BLaER1 treated with 17β-estradiol and CSF1 and Interleukin-3, amounts not matched to agents 10 nM and 100 nM (cell line): Measurements from ENCODE around the gene FFAR4.

Experiments
- H3K27ac ChIP-seq, 11 experiments: shearing (Covaris generic); formaldehyde crosslinking; 2 replicates each; pipeline ENCODE4 v1.8.1; 2022
- H3K27me3 ChIP-seq, 11 experiments: shearing (Covaris generic); formaldehyde crosslinking; 2 replicates each; pipeline ENCODE4 v1.8.1; 2022
- H3K36me3 ChIP-seq, 11 experiments: shearing (Covaris generic); formaldehyde crosslinking; 2 replicates each; pipeline ENCODE4 v1.8.1; 2022
- H3K4me1 ChIP-seq, 10 experiments: shearing (Covaris generic); formaldehyde crosslinking; 2 replicates each; pipeline ENCODE4 v1.8.1; 2022
- H3K4me2 ChIP-seq, 11 experiments: shearing (Covaris generic); formaldehyde crosslinking; 2 replicates each; pipeline ENCODE4 v1.8.1; 2022
- H3K4me3 ChIP-seq, 10 experiments: shearing (Covaris generic); formaldehyde crosslinking; 2 replicates each; pipeline ENCODE4 v1.8.1; 2022
- H3K9ac ChIP-seq, 11 experiments: shearing (Covaris generic); formaldehyde crosslinking; 2 replicates each; pipeline ENCODE4 v1.8.1; 2022
- H3K9me3 ChIP-seq, 11 experiments: shearing (Covaris generic); formaldehyde crosslinking; replicated peaks in 1 of 11; 2 replicates each; pipeline ENCODE4 v1.8.1; 2022
- H4K20me1 ChIP-seq, 11 experiments: shearing (Covaris generic); formaldehyde crosslinking; 2 replicates each; pipeline ENCODE4 v1.8.1; 2022
- Cebpa-rat ChIP-seq, 11 experiments: shearing (Covaris generic); IDR thresholded peaks; 2 replicates each; pipeline ENCODE4 v1.8.1; 2022

FFAR4 gene

GRCh38 chr10:93579985-93580711 lies 13.7 kb downstream of the FFAR4 start:
- H3K4me3 ChIP-seq = no peak overlapping the region
- no peaks in the 10 kb centered on the region for H3K36me3 ChIP-seq
- H3K4me2 ChIP-seq = no peak overlapping the region
- no peaks in the 10 kb centered on the region for H4K20me1 ChIP-seq
- H3K9me3 ChIP-seq = peaks cover 0 to 17% (median 12%) of the 10 kb centered on the region in 11 experiments; a peak in 15 of 22 replicates
- no peak for TF ChIP-seq Cebpa-rat (IDR thresholded peaks at IDR 0.05)
- H3K9ac ChIP-seq = no peak overlapping the region
- H3K4me1 ChIP-seq = no peaks in the 10 kb centered on the region
- no peaks in the 10 kb centered on the region for H3K27me3 ChIP-seq
- H3K27ac ChIP-seq = no peak overlapping the region

DNA sequence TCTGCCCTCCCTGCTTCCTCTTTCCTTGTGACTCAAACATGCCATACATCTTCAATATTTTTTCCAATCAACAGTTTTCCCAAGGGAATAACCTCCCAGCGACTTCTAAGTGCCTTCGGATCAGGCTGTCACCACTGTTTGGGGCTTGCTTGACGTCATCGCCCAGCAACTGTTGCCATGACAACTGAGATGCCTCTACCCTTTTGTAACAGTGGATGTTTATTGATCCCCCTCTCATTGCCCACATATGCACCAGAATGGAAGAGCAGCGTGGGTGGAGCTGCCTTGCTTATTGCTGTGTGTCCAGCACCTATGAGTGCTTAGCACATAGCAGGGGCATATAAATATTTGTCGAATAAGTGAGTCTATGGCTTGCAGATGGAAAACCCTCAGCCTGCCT lies 14.4 kb downstream of the FFAR4 start:
- H3K9me3 ChIP-seq = peaks cover 0 to 17% (median 12%) of the 10 kb centered on the region in 11 experiments; a peak in 15 of 22 replicates
- no peak for TF ChIP-seq Cebpa-rat (IDR thresholded peaks at IDR 0.05)

GRCh38 chr10:93584445-93584844 lies 18.0 kb downstream of the FFAR4 start:
- Histone ChIP-seq H3K9me3 (peaks cover 0 to 13% (median 11%) of the 10 kb centered on the region in 11 experiments; a peak in 15 of 22 replicates), H3K4me3 (no peak overlapping the region), H3K27ac (no peak overlapping the region), H4K20me1 (no peaks in the 10 kb centered on the region), H3K9ac (no peak overlapping the region), H3K4me2 (no peak overlapping the region), H3K36me3 (no peaks in the 10 kb centered on the region), H3K27me3 (no peaks in the 10 kb centered on the region), H3K4me1 (no peaks in the 10 kb centered on the region)
- no peak for TF ChIP-seq Cebpa-rat (IDR thresholded peaks at IDR 0.05)

More for the DNA sequence above, 14.4 kb downstream of the FFAR4 start:
- Histone ChIP-seq H3K4me1 (no peaks in the 10 kb centered on the region), H3K27ac (no peak overlapping the region), H3K4me3 (no peak overlapping the region), H4K20me1 (no peaks in the 10 kb centered on the region), H3K9ac (no peak overlapping the region), H3K36me3 (no peaks in the 10 kb centered on the region), H3K27me3 (no peaks in the 10 kb centered on the region), H3K4me2 (no peak overlapping the region)

DNA sequence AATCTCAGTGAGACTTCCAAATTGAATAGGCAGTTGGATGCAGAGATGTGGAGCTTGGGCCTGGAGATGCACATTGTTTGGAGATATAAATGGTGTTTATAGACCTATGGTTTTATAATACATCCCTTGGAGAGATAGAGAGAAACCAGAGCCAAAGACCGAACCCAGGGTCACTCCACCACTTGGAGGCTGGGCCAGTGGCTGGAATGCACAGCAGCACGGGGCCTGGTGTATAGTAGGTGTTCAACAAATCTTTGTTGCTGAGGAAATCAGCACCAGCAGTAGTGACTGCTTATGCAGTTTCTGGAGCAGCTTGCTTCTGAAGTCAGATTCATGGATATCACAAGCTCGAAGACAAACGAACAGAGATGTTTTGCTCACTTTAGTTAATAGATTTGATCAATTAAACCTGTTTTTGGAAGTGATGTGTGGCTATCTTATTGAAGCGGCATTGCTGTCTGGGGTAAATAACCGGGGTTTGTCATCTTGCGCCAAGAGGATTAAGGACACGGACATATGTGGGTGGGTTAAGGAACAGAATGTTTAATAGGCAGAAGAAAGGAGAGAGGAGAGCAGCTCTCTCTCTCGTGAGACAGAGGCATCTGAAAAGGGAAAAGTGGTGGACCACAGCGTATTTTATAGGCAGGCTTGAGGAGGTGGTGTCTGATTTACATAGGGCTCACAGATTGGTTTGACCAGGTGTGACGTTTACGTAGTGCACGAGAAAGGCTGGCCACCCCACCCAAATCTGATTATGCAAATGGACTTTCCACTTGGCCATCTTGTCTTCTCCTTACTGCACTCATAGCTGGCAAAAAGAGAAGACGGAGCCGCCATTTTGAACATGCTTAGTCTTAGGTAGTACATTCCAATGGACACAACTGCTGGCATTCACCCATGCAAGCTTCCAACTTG lies 23.4 kb downstream of the FFAR4 start:
- Histone ChIP-seq H3K27me3 (no peaks in the 10 kb centered on the region), H3K4me3 (no peak overlapping the region), H4K20me1 (no peaks in the 10 kb centered on the region), H3K4me2 (no peak overlapping the region), H3K9ac (no peak overlapping the region), H3K36me3 (no peaks in the 10 kb centered on the region), H3K27ac (no peak overlapping the region), H3K9me3 (no peaks in the 10 kb centered on the region), H3K4me1 (peaks cover 0 to 5% (median 0%) of the 10 kb centered on the region in 10 experiments; a peak in 2 of 20 replicates)
- no peak for TF ChIP-seq Cebpa-rat (IDR thresholded peaks at IDR 0.05)

DNA sequence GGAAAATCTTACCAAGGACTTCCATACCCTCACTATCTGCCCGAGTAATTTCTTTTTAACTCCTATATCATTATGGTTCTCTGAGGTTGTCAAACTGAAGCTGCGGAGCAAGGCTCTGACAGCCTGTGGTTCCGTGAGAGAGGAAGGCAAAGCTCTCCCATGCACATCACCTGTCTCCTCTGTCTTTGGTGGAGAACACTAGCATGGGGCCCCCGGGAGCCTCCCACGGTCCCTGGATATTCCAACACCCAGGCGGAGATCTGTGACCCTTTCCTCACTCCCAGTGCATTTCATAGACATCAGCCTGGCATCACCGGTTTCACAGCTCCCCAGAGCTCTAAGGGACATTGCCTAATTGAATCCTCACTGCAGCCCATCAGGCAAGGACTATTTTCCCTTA lies 24.2 kb downstream of the FFAR4 start:
- TF ChIP-seq Cebpa-rat (IDR thresholded peaks at IDR 0.05) = no peak
- no peak overlapping the region for H3K4me3 ChIP-seq
- no peaks in the 10 kb centered on the region for H3K9me3 ChIP-seq
- no peaks in the 10 kb centered on the region for H4K20me1 ChIP-seq
- no peaks in the 10 kb centered on the region for H3K36me3 ChIP-seq
- H3K4me1 ChIP-seq = peaks cover 0 to 5% (median 0%) of the 10 kb centered on the region in 10 experiments; a peak in 2 of 20 replicates
- no peaks in the 10 kb centered on the region for H3K27me3 ChIP-seq
- no peak overlapping the region for H3K9ac ChIP-seq
- H3K4me2 ChIP-seq = no peak overlapping the region
- no peak overlapping the region for H3K27ac ChIP-seq

- TF ChIP-seq Cebpa-rat (IDR thresholded peaks at IDR 0.05) = no peak
- no peaks in the 10 kb centered on the region for H4K20me1 ChIP-seq
- H3K36me3 ChIP-seq = no peaks in the 10 kb centered on the region
- no peaks in the 10 kb centered on the region for H3K27me3 ChIP-seq
- peaks cover 0 to 5% (median 0%) of the 10 kb centered on the region in 10 experiments; a peak in 2 of 20 replicates for H3K4me1 ChIP-seq
- H3K27ac ChIP-seq = no peak overlapping the region
- H3K4me3 ChIP-seq = no peak overlapping the region
- no peaks in the 10 kb centered on the region for H3K9me3 ChIP-seq
- H3K4me2 ChIP-seq = no peak overlapping the region
- H3K9ac ChIP-seq = no peak overlapping the region
These were observed 24.8 kb downstream of the FFAR4 start for GRCh38 chr10:93591065-93591808.

DNA sequence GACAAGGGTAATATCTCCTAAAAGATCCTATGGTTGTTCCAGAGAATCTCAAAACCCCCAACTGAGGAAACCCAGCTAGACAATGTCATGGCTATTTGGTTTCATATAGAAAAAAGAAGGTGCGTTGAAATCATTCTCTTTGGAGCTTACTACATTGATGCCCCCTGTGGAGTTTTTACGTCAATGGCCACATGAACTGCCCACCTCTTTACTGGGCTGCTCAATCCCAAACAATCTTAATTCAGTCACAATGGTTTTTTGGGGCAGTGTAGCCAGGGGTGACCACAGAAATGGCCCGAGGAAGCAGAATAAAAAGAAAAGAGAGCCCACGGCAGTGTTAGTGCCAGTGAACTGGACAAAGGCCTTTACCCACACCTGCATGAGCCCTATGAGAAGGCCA lies 26.8 kb downstream of the FFAR4 start:
- H3K36me3 ChIP-seq = no peaks in the 10 kb centered on the region
- H3K27me3 ChIP-seq = no peaks in the 10 kb centered on the region
- H3K9ac ChIP-seq = no peak overlapping the region
- peaks cover 0 to 5% (median 0%) of the 10 kb centered on the region in 10 experiments; a peak in 2 of 20 replicates for H3K4me1 ChIP-seq
- no peak for TF ChIP-seq Cebpa-rat (IDR thresholded peaks at IDR 0.05)
- H3K4me3 ChIP-seq = no peak overlapping the region
- no peaks in the 10 kb centered on the region for H3K9me3 ChIP-seq
- H3K27ac ChIP-seq = no peak overlapping the region
- H4K20me1 ChIP-seq = no peaks in the 10 kb centered on the region
- H3K4me2 ChIP-seq = no peak overlapping the region

- TF ChIP-seq Cebpa-rat (IDR thresholded peaks at IDR 0.05) = no peak
- H3K9me3 ChIP-seq = no peaks in the 10 kb centered on the region
- no peaks in the 10 kb centered on the region for H3K36me3 ChIP-seq
- no peaks in the 10 kb centered on the region for H3K27me3 ChIP-seq
- H3K4me3 ChIP-seq = no peak overlapping the region
- no peak overlapping the region for H3K4me2 ChIP-seq
- H3K9ac ChIP-seq = no peak overlapping the region
- no peaks in the 10 kb centered on the region for H4K20me1 ChIP-seq
- no peak overlapping the region for H3K27ac ChIP-seq
- H3K4me1 ChIP-seq = peaks cover 0 to 5% (median 0%) of the 10 kb centered on the region in 10 experiments; a peak in 2 of 20 replicates
These were observed 27.3 kb downstream of the FFAR4 start for GRCh38 chr10:93593749-93594148.

DNA sequence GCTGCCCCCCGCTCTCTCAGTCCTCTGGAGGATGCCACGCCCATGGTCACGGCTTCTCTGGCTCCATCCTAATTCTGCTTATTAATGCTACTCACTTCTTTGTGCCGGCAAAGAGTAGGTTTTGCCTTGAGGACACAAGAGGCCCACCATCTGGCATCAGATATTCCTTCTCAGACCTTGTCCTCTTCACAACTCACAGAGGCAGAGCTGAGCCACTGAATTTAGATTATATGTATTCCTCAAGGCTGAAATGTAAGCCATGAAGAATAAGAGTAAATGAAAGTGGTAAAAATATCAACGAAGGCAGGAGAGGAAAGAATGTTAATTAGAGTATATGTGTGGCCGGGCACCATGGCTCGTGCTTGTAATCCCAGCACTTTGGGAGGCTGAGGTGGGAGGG lies 28.1 kb downstream of the FFAR4 start:
- H3K4me1 ChIP-seq = peaks cover 0 to 5% (median 0%) of the 10 kb centered on the region in 10 experiments; a peak in 2 of 20 replicates
- H3K36me3 ChIP-seq = no peaks in the 10 kb centered on the region

More for the DNA sequence above, 28.1 kb downstream of the FFAR4 start:
- H3K27ac ChIP-seq = no peak overlapping the region
- no peak overlapping the region for H3K9ac ChIP-seq
- no peak overlapping the region for H3K4me2 ChIP-seq
- peaks cover 0 to under 1% (median 0%) of the 10 kb centered on the region in 11 experiments; a peak in 1 of 22 replicates for H3K9me3 ChIP-seq
- no peak for TF ChIP-seq Cebpa-rat (IDR thresholded peaks at IDR 0.05)
- H3K27me3 ChIP-seq = no peaks in the 10 kb centered on the region
- no peaks in the 10 kb centered on the region for H4K20me1 ChIP-seq
- H3K4me3 ChIP-seq = no peak overlapping the region
